Hematopoietic multipotent progenitor cell treated with erythropoietin and hydrocortisone succinate and interleukin-3 and kit ligand, for 15 days (in vitro differentiated cells): ENCODE measurements around the gene VAMP7.
"Not testable (repeated sequence)": the region's sequence is repeated elsewhere in the genome, so short reads cannot be mapped to it uniquely, and the experiment has no call there.

Experiments used
- DNase-seq: peaks from one replicate; pipeline ENCODE4 v3.0.0-alpha.2; 2015; ENCODE audit warnings: low spot score

Gene VAMP7

DNA sequence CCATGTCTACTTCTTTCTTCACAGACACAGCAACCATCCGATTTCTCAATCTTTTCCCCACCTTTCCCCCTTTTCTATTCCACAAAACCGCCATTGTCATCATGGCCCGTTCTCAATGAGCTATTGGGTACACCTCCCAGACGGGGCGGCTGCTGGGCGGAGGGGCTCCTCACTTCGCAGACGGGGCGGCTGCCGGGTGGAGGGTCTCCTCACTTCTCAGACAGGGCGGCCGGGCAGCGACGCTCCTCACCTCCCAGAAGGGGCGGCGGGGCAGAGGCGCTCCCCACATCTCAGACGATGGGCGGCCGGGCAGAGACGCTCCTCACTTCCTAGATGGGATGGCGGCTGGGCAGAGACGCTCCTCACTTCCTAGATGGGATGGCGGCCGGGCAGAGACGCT lies 26.5 kb downstream of the VAMP7 start:
- not testable (repeated sequence) for DNase-seq

DNA sequence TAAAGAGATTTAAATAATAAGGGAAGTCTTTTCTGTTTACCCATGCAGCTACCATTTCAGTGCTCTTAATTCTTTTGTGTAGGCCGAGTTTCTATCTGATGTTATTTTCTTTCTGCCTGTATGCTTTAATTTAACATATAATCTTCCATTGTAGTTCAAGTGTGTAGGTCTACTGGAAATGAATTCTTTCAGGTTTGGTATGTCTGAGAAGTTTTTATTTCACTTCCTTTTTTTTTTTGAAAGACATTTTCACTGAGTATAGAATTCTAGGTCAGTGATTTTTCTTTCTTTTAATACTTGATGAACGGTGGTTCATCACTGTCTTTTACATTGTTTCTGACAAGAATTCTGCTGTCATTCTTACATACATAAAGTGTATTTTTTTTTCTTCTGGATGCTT lies 42.1 kb downstream of the VAMP7 start:
- no peak for DNase-seq

DNA sequence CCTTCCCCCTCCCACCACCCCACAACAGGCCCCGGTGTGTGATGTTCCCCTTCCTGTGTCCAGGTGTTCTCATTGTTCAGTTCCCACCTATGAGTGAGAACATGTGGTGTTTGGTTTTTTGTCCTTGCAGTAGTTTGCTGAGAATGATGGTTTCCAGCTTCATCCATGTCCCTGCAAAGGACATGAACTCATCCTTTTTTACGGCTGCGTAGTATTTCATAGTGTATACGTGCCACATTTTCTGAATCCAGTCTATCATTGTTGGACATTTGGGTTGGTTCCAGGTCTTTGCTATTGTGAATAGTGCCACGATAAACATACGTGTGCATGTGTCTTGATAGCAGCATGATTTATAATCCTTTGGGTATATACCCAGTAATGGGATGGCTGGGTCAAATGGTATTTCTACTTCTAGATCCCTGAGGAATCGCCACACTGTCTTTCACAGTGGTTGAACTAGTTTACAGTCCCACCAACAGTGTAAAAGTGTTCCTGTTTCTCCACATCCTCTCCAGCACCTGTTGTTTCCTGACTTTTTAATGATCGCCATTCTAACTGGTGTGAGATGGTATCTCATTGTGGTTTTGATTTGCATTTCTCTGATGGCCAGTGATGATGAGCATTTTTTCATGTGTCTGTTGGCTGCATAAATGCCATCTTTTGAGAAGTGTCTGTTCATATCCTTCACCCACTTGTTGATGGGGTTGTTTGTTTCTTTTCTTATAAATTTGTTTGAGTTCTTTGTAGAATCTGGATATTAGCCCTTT lies 49.9 kb downstream of the VAMP7 start:
- not testable (repeated sequence) for DNase-seq

DNA sequence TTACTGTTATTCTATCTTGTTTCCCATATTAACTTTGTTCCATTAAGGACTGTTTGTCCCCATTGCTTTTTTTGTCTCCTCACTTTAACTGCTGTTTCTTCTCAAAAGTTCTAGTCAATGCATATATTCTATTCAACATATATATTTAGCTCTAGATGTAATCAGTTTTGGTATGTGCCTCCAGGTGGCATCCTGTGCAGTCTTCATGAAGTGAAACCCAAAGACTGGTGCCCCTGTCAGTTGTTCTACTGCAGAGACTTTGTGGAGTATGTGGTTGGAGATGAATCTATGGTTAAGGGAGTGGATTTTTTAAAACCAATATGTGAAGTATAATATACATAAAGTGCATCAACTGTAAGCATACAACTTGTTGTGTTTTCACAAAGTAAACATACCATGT lies 57.0 kb downstream of the VAMP7 start:
- DNase-seq = no peak

DNA sequence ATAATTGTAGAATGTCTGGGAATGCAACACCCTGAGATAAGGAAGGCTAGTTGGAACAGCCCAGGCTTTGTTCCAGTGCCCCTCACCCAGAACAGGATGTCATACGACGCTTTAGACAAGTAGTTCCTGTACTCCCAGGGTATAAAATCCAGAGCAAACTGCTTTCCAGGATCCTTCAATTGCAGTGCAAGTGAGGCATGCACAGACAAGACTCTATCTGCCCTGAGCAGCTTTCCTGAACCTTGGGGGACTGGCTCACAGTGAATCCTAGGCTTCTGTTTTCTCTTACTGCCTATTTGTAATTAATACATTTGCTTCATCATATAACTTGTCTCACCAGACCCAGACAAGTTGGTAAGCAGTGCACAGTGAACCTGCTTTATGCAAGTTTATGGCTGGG lies 68.0 kb downstream of the VAMP7 start:
- no peak for DNase-seq

DNA sequence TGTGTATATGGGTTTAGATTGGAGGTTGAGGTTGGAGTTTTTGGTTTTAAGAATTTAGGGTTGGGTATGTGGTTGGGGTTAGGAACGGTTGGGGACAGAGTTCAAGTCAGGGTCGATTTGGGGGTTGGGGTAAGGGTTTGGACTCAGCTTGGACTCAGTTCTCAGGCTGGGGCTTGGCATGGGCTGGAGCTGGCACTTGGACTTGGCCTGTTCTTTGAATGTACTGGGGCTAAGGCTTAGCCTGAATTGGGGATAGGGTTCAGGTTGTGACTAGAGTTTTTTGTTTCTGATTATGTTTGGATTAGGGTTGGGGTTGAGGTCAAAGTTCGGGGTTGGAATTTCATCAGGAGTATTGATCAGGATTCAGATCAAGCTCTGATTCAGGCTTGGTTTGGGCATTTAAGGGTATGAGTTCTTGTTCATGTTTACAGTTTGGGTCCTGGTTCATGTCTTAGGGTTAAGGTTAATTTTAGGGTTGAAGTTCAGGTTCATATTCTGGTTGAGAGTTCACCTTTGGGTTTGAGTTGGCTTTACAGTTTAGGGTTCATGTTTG lies 70.2 kb downstream of the VAMP7 start:
- DNase-seq = no peak

DNA sequence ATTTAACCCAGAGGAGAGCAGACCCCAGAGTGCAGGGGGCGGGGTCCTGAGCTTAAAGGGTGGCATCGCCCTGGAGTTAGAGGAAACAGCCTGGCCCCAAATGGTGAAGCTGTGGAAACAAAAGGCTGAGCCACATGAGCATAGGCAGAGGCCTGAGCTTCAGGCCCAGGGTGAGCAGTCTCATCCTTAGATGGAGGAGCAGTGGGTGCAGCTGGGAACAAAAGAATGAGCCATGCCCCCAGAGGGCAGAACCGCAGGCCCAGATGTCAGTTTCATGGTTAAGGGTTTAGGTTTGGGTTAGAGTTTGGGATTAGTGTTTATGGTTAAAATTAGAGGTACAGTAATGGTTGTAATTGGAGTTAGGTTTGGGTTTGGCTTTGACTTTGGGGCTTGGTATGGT lies 71.9 kb downstream of the VAMP7 start:
- no peak for DNase-seq

DNA sequence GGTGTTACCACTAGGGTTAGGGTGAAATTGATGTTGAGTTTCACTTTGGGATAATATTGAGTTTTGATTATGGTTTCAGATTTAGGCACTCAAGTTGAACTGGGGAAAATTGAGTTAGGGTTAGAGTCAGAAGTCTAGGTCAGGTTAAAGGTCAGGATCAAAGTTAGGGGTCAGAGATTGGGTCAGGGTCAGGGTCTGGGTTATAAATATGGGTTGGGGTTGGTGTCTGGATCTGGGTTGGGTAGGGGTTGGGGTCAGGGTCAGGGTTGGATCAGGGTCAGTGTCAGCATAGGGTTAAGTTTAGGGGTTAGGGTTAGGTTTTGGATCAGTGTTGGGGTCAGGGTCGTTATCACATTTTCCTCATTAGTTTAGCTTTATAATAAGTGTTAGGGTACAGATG lies 73.6 kb downstream of the VAMP7 start:
- no peak for DNase-seq

DNA sequence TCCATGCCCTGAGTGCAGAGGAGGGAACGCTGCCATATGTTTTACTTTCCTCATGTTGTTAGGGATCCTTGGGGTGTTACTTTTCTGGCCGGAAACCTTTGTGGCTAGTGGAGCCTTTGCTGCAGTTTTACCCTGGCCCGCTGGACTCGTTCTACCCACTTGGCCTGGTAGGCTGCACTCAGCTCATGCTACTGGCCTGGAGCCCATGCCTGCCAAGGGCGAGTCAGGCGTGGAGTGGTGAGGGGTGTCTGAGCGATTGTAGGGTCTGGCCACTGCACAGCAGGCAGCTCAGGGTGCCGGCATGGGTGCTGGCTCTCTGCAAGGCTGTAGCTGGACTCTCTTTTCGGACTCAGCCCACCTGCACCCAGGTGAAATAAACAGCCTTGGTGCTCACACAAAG lies 75.0 kb downstream of the VAMP7 start:
- DNase-seq = no peak

DNA sequence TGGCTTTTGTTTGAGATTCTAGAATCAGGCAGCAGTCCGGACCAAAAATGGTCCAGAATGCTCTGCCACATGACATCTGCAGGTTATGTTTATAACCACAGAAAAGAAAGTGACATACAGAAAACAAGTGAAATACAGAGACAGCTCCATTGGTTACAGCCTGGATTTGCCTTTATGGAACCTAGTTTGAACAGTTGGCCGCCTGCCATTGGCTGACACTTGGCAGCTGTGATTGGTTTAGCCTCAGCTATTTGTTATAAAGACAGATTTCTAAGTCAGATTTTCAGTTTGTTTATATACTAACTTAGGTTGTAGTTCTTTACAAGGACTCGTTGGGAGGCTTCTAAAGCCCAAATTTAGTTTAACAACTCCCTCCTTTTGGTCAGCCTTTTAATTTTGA lies 75.5 kb downstream of the VAMP7 start:
- DNase-seq = no peak

DNA sequence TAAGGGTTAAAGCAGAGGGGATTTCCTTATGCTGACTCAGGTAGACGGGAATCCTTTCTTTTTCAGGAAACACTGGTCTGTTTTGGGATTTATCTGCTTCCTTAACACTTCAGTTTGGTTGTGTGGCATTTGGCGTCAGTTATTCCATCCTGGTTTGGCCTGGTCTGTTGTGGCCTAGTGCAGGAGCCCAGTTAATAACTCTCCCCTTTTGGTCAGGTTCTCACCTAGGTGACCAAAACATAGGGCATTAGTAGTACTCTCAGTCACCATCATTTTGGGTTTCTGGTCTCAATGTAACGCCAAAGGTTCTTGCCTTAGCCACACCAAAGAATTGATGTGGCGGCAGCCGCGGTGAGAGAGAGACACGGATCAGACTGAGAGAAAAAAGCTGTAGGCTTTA lies 76.7 kb downstream of the VAMP7 start:
- DNase-seq = no peak

DNA sequence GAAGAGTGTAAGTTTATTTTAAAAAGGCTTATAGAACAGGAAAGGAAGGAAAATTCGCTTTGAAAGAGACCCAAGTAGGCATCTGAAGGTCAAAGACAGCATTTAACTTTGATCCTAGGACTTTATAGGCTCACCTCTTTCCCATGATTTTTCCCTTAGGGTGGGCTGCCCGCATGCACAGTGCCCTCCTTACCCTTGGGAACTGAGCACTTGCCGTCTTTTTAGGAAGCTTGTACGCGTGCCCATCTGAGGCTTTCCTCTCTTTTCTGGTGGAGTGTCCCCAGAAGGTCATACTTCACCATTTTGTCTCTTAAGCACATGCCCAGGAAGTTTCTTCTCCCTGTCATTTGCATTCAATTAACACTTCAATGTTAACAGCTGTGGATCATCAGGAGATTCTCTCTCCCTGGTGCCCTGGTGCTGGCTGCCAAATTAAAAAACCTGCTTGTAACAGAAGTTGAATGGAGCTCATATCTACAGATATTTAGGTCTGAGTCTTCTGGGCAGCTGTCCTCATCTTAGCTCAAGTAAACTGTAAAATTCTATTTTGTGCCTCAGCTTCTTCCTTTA lies 78.0 kb downstream of the VAMP7 start:
- no peak for DNase-seq

DNA sequence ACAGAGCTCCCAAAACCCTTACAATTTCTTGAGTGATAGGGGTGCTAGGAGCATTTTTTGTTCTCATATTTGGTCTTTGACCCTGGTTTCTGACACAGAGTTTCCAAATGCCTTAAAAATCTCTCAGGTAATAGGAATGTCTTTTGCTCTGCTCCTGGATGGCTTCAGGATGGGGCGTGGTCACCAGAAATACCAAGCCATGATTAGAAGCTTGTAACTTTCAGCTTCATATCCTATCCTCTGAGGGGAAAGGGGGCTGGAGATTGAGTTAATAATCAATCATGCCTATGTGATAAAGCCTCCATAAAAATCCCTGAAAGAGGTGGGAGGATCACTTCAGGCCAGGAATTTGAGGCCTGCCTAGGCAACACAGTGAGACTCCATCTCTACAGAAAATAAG lies 81.8 kb downstream of the VAMP7 start:
- DNase-seq = no peak

DNA sequence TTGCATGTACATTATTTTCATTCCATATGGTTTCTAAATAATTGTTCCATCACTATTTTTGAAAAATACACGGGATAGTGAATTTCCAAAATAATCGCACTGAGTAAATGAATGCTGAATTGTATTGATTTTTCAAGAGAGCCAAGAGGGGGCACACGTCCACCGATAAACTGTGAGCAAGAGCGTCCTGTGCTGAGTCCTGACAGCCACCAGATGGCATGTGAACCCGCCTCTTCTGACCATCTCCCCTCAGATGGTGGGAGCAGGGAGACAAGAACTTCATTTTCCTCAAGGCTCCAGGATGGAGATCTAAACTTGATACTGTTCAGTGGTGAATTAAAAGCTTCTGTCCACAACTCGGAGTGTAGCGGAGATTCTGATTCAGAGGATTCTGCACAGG lies 85.7 kb downstream of the VAMP7 start:
- peak; percentile 5 for DNase-seq

DNA sequence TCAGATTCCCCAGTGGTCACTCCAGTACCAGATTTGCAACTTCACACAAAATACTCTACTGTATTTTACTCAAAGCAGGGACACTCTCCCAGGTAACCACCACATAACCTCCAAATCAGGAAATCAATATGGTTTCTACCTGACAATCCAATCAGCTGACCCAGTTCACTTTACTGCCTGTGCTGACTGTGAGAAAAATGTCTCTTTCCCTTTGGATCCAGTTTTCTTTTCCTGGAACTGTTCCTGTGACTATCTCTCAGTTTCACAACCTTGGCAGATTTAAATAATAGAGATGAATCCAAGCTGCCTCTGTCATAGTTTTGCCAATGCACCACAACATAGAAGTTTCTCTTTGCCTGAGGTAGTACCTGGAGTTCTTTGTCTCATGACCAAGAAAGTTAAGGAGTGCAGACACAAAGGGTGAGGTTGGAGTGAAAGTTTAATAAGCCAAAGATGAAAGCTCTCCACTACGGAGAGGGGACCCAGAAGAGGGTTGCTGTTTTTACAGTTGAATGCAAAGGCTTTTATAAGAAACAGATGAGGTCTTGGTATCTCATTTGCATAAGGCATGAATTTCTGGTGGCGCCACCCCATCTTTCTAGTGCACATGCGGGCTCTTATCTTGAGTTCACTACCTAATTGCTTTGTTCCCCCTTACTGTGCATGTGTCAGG lies 86.6 kb downstream of the VAMP7 start:
- DNase-seq = no peak

DNA sequence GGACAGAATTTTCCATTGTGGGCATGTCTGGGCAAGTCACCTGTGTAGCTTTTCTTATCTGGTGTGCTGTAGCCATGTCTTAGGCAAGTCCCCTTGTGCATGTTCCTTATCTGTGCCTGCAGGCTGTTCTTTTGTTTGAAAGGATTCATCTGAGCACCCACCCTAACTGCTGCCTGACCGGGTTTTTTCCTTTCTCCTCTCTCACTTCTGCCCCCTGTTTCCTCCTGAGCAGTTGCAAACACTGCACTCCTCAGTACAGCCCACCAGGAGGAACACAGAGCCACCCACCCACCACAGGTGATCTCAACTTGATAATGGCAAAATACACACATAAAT lies 87.1 kb downstream of the VAMP7 start:
- DNase-seq = no peak

DNA sequence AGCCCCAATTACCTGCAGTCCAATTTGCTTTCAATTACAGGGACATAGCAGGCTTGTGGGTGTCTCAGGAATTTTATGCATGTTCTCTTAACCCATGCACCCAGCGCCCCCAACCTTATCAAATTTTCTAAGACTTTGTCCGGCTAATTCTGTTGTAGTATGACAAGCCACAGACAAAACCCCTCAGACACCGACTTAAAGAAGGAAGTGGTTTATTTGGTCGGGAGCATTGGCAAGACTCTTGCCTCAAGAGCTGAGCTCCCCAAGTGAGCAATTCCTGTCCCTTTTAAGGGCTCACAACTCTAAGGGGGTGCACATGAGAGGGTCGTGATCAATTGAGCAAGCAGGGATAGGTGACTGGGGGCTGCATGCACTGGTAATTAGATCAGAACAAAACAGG lies 87.6 kb downstream of the VAMP7 start:
- no peak for DNase-seq

DNA sequence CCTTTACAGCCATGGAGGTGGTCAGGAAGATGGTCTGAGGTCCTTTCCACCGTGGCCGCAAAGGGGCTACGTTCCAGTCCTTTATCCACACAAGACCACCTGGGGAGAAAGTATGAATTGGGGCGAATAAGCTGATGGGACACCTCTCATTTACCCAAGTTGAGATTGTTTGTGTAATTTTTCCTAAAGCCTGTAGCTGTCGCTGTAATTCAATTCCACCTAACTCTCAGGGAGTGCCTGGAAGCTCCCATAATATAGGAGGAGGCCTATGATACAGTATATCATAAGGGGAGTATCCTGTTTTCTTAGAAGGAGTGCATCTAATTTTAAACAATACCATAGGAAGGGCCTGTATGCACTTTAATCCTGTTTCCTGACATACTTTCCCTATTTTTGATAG lies 90.5 kb downstream of the VAMP7 start:
- DNase-seq = not testable (repeated sequence)

DNA sequence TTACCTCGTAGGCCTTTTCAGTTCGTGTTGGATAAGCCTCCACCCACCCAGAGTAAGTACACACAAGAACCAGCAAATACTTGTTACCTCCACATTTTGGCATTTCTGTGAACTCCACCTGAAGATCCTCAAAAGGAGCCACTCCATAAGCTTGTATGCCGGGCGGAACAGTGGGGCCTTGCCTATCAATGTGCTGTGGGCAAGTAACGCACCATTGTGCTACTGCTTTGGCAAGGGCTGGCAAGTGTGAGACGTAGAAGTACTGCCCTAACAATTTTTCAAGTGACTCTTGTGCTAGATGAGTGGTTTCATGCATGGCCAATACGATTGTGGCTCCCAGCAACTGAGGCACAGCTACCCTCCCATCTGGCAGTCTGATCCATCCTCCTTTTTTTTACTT lies 91.1 kb downstream of the VAMP7 start:
- DNase-seq = not testable (repeated sequence)

DNA sequence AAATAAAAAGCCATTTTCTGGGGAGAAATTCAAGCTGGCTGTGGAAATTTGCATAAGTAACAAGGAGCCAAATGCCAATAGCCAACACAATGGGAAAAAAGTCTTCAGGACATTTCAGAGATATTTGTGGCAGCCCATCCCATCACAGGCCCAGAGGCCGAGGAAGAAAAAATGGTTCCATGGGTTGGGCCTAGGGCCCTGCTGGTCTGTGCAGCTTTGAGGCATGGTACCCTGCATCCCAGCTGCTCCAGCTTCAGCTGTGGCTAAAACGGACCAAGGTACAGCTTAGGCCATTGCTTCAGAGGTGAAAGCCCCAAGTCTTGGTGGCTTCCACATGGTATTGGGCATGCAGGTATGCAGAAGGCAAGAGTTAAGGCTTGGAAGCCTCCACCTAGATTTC lies 102.2 kb downstream of the VAMP7 start:
- DNase-seq = no peak

DNA sequence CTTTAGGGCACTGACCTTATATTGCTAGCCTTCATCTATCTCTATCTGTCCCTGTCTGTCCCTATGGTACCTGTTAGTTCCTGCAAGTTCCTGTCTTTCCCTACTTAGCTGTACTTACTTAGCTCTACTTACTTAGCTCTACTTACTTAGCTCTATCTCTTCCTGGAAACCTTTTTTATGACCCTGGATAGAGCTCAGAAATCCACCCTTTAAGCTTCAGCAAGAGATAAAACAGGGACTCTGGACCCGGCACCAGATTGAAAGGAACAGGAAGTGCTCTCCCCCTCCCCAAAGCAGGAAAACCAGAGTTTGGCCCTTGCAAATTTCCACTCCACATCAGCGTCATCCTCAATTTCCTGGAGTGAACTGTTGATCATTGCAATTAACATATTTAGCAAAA lies 104.1 kb downstream of the VAMP7 start:
- DNase-seq = no peak

DNA sequence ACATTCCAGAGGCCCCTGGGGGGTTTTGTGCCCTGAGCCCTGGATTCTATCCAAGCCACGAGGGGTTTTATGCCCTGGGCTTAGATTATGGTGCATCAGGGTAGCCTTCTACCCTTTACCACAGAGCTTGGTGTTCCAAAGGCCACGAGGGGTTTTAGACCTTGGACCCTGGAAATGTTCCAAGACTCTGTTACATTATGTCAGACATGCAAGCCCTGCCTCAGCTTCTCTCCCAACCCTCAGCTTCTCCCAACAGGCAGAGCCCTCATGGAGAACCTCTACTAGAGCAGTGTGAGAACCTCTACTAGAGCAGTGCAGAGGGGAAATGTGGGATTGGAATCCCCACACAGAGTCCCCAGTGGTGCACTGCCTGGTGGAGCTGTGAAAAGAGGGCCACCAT lies 105.8 kb downstream of the VAMP7 start:
- DNase-seq = not testable (repeated sequence)

DNA sequence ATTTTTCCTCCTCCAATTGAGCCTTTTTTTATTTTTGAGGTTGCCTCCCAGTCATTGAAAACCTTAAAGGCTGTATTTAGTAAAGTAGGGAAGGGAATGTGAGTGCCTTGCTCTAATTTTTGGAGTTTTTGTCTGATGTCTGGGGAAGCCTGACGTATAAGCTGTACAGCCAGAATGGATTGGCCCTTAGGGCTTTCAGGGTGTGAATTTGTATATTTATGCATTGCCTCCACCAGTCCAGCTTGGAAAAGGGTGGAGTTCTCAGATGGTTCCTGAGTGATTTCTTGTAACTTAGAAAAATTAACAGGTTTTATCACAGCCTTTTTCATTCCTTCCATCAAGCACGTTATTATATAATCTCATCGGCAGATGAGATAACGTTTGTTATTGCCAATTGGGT lies 107.7 kb downstream of the VAMP7 start:
- DNase-seq = no peak
